ENCODE results near the gene TGM3. TPM values are rescaled to one million over a fixed set of nuclear protein-coding genes. Genes with fewer than 3 reads are reported as not detected.

Gene TGM3
- total RNA-seq, 1 experiment from 2014 or later: not detected

- Mint-ChIP-seq H3K9me3 (ENCODE audit: unreplicated experiment) (no peaks in the 10 kb centered on the region), H3K27me3 (ENCODE audit: insufficient read depth, unreplicated experiment) (peaks cover 55% of the 10 kb centered on the region), H3K4me3 (ENCODE audit: unreplicated experiment) (no peak overlapping the region), H3K4me1 (ENCODE audit: insufficient read depth, unreplicated experiment) (no peaks in the 10 kb centered on the region), H3K27ac (ENCODE audit: low read depth, unreplicated experiment) (no peak overlapping the region), H3K36me3 (ENCODE audit: insufficient read depth, unreplicated experiment) (peaks cover 5% of the 10 kb centered on the region)
- BruUV-seq (replicated peaks): no TSS peak
- intact Hi-C loops (cut with micrococcal nuclease): no loop called here
- DNase-seq (ENCODE audit: unreplicated experiment): no peak
- ChIA-PET CTCF (interaction anchor here (0.6 to 1.1 kb wide), 4 partner anchors 17 to 567 kb away, joined by 3 read pairs; no protein-coding TSS in a partner anchor), POLR2A (interaction anchor here (1.1 to 1.5 kb wide), 2 partner anchors 14 kb away, joined by 3 to 4 read pairs; no protein-coding TSS in a partner anchor)
- TF ChIP-seq, protein P1, sequence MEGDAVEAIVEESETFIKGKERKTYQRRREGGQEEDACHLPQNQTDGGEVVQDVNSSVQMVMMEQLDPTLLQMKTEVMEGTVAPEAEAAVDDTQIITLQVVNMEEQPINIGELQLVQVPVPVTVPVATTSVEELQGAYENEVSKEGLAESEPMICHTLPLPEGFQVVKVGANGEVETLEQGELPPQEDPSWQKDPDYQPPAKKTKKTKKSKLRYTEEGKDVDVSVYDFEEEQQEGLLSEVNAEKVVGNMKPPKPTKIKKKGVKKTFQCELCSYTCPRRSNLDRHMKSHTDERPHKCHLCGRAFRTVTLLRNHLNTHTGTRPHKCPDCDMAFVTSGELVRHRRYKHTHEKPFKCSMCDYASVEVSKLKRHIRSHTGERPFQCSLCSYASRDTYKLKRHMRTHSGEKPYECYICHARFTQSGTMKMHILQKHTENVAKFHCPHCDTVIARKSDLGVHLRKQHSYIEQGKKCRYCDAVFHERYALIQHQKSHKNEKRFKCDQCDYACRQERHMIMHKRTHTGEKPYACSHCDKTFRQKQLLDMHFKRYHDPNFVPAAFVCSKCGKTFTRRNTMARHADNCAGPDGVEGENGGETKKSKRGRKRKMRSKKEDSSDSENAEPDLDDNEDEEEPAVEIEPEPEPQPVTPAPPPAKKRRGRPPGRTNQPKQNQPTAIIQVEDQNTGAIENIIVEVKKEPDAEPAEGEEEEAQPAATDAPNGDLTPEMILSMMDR (IDR thresholded peaks at IDR 0.05; ENCODE audit: unreplicated experiment): no peak
Observed at GRCh38 chr20:2329286-2329685, 33.5 kb downstream of the TGM3 start.

DNA sequence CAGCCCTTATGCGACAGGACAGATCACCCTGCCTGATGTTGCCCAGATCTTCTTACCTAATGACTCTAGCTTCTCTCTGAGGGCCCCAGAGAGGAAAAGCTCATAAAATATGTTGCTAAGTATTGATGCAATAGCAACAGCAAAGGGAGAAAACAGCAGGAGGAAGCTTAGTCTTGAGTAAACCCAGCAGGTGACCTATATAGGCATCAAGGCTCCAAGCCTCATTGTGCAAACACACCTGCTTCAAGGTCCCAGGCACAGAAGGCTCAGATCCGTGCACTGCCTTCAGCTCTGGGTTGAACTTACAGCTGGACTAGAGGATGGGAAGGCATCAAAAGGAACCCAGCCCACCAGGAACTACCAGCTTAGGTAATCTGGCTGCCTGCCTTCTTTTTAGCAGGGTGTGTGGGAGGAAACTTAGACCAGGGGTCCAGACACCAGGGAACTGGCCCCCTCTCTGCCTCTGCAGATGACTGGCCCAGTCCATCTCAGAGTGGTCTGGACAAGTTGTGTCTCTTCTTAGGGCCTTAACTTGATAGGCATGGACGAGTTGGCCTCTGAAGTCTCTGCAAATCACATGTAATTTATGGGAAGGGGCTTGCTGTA is 34.4 kb downstream of the TGM3 start:
- Mint-ChIP-seq H3K27me3 (ENCODE audit: insufficient read depth, unreplicated experiment) (peaks cover 48% of the 10 kb centered on the region), H3K27ac (ENCODE audit: low read depth, unreplicated experiment) (no peak overlapping the region), H3K9me3 (ENCODE audit: unreplicated experiment) (no peaks in the 10 kb centered on the region), H3K4me3 (ENCODE audit: unreplicated experiment) (no peak overlapping the region), H3K4me1 (ENCODE audit: insufficient read depth, unreplicated experiment) (no peaks in the 10 kb centered on the region), H3K36me3 (ENCODE audit: insufficient read depth, unreplicated experiment) (peaks cover 5% of the 10 kb centered on the region)
- BruUV-seq (replicated peaks): no TSS peak
- CTCF ChIA-PET: interaction anchor here (0.6 to 1.1 kb wide), 4 partner anchors 16 to 568 kb away, joined by 3 read pairs; no protein-coding TSS in a partner anchor
- TF ChIP-seq, protein P1 (IDR thresholded peaks at IDR 0.05; ENCODE audit: unreplicated experiment): no peak
- intact Hi-C loops (cut with micrococcal nuclease): no loop called here
- POLR2A ChIA-PET: interaction anchor here (0.9 to 1.5 kb wide), 3 partner anchors 13 to 109 kb away, joined by 3 to 6 read pairs (median 4); no protein-coding TSS in a partner anchor
- no peak for DNase-seq (ENCODE audit: unreplicated experiment)

DNA sequence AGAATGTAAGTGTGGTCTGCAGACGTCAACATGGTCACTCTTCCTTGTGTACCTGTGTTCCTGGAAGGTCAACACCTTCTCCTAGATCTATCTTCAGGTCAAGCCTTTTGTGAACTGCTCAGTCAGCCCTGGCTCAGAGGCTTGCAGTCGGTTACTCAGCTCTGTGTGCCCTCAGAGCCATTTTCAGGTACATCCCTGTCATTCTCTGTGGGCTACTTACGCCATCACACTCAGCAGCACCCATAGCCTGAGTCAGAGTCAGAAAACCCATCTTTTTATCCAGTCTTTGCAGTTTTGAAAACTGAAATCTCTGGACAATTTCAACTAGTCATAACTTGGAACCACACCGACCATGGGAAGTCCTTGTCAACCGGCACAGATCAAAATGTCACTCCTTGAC is 35.3 kb downstream of the TGM3 start:
- Mint-ChIP-seq H3K9me3 (ENCODE audit: unreplicated experiment) (no peaks in the 10 kb centered on the region), H3K27ac (ENCODE audit: low read depth, unreplicated experiment) (no peak overlapping the region), H3K4me3 (ENCODE audit: unreplicated experiment) (no peak overlapping the region), H3K27me3 (ENCODE audit: insufficient read depth, unreplicated experiment) (peaks cover 39% of the 10 kb centered on the region), H3K4me1 (ENCODE audit: insufficient read depth, unreplicated experiment) (no peaks in the 10 kb centered on the region), H3K36me3 (ENCODE audit: insufficient read depth, unreplicated experiment) (peaks cover 5% of the 10 kb centered on the region)
- TF ChIP-seq, protein P1 (IDR thresholded peaks at IDR 0.05; ENCODE audit: unreplicated experiment): no peak
- ChIA-PET CTCF (interaction anchor here (0.6 to 1.2 kb wide), 2 partner anchors 29 to 84 kb away, joined by 3 to 4 read pairs; no protein-coding TSS in a partner anchor), POLR2A (interaction anchor here (0.6 kb wide), 1 partner anchor 10 kb away, joined by 3 read pairs; no protein-coding TSS in a partner anchor)
- no peak for DNase-seq (ENCODE audit: unreplicated experiment)
- intact Hi-C loops (cut with micrococcal nuclease): no loop called here
- no TSS peak for BruUV-seq (replicated peaks)

DNA sequence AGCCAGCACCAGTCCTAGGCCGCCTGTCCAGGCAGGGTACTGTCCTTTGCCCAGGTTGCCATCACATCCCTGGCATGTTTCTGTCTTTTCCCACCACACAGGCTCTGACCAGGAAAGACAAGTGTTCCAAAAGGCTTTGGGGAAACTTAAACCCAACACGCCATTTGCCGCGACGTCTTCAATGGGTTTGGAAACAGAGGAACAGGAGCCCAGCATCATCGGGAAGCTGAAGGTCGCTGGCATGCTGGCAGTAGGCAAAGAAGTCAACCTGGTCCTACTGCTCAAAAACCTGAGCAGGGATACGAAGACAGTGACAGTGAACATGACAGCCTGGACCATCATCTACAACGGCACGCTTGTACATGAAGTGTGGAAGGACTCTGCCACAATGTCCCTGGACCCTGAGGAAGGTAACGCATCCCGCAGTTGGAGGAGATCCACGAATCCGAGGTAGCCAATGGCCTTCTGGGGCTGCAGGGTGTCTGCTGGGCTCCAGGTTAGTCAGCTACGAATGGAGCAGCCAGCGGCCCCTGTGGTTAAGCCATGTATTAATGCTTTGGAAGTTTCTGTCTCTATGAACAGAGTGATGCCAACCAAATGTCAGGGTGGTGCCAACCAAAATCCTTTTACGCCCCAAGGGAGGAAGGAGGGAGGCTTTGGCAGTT is 36.2 kb downstream of the TGM3 start:
- no peak for DNase-seq (ENCODE audit: unreplicated experiment)
- Mint-ChIP-seq H3K36me3 (ENCODE audit: insufficient read depth, unreplicated experiment) (peaks cover 5% of the 10 kb centered on the region), H3K9me3 (ENCODE audit: unreplicated experiment) (peaks cover 3% of the 10 kb centered on the region), H3K4me3 (ENCODE audit: unreplicated experiment) (no peak overlapping the region), H3K27ac (ENCODE audit: low read depth, unreplicated experiment) (no peak overlapping the region), H3K4me1 (ENCODE audit: insufficient read depth, unreplicated experiment) (peaks cover 3% of the 10 kb centered on the region), H3K27me3 (ENCODE audit: insufficient read depth, unreplicated experiment) (peaks cover 32% of the 10 kb centered on the region)
- no TSS peak for BruUV-seq (replicated peaks)
- ChIA-PET POLR2A (interaction anchor here (0.6 kb wide), 1 partner anchor 627 kb away, joined by 3 read pairs; no protein-coding TSS in a partner anchor), CTCF (interaction anchor here (1.2 kb wide), 1 partner anchor 30 kb away, joined by 4 read pairs; no protein-coding TSS in a partner anchor)
- intact Hi-C loops (cut with micrococcal nuclease): no loop called here
- TF ChIP-seq, protein P1 (IDR thresholded peaks at IDR 0.05; ENCODE audit: unreplicated experiment): no peak
